ENCODE results near the gene SNCG.
"Not testable (repeated sequence)": the region's sequence is repeated elsewhere in the genome, so short reads cannot be mapped to it uniquely, and the experiment has no call there.

SNCG gene

GRCh38 chr10:86972613-86973380 is 14.4 kb downstream of the SNCG start:
- Mint-ChIP-seq H3K4me1 (ENCODE audit: low read depth) (peaks cover 30% of the 10 kb centered on the region), H3K27ac (peak overlapping the region; percentile 29), H3K36me3 (ENCODE audit: low read depth) (no peaks in the 10 kb centered on the region), H3K27me3 (no peaks in the 10 kb centered on the region), H3K4me3 (no peak overlapping the region), H3K9me3 (no peaks in the 10 kb centered on the region)

- Mint-ChIP-seq H3K4me3 (no peak overlapping the region), H3K4me1 (ENCODE audit: low read depth) (peaks cover 23% of the 10 kb centered on the region), H3K9me3 (no peaks in the 10 kb centered on the region), H3K27ac (no peak overlapping the region), H3K27me3 (no peaks in the 10 kb centered on the region), H3K36me3 (ENCODE audit: low read depth) (no peaks in the 10 kb centered on the region)
Measured at GRCh38 chr10:86974484-86974883, 16.1 kb downstream of the SNCG start.

- Mint-ChIP-seq H3K27ac (no peak overlapping the region), H3K27me3 (no peaks in the 10 kb centered on the region), H3K4me1 (ENCODE audit: low read depth) (peaks cover 9% of the 10 kb centered on the region)
Measured at GRCh38 chr10:86976362-86977056, 18.1 kb downstream of the SNCG start.

GRCh38 chr10:86978457-86978856 is 20.1 kb downstream of the SNCG start:
- H3K4me3 Mint-ChIP-seq; H3K27me3 Mint-ChIP-seq; H3K4me1 Mint-ChIP-seq (ENCODE audit: low read depth); H3K9me3 Mint-ChIP-seq; H3K27ac Mint-ChIP-seq; H3K36me3 Mint-ChIP-seq (ENCODE audit: low read depth): not testable (repeated sequence)

More at GRCh38 chr10:86976362-86977056, 18.1 kb downstream of the SNCG start:
- Mint-ChIP-seq H3K4me3 (no peak overlapping the region), H3K36me3 (ENCODE audit: low read depth) (no peaks in the 10 kb centered on the region), H3K9me3 (no peaks in the 10 kb centered on the region)

GRCh38 chr10:86979296-86979818 is 21.0 kb downstream of the SNCG start:
- Mint-ChIP-seq H3K27me3 (no peaks in the 10 kb centered on the region), H3K4me1 (ENCODE audit: low read depth) (no peaks in the 10 kb centered on the region), H3K36me3 (ENCODE audit: low read depth) (no peaks in the 10 kb centered on the region), H3K27ac (no peak overlapping the region), H3K4me3 (no peak overlapping the region), H3K9me3 (no peaks in the 10 kb centered on the region)

- H3K27ac Mint-ChIP-seq = no peak overlapping the region
- H3K27me3 Mint-ChIP-seq = no peaks in the 10 kb centered on the region
- no peaks in the 10 kb centered on the region for H3K4me1 Mint-ChIP-seq (ENCODE audit: low read depth)
- H3K36me3 Mint-ChIP-seq (ENCODE audit: low read depth) = no peaks in the 10 kb centered on the region
- H3K4me3 Mint-ChIP-seq = no peak overlapping the region
- no peaks in the 10 kb centered on the region for H3K9me3 Mint-ChIP-seq
Measured at GRCh38 chr10:86979977-86980448, 21.6 kb downstream of the SNCG start.

GRCh38 chr10:86981020-86981419 is 22.6 kb downstream of the SNCG start:
- not testable (repeated sequence) for H3K27ac Mint-ChIP-seq, H3K27me3 Mint-ChIP-seq

GRCh38 chr10:86981716-86982115 is 23.3 kb downstream of the SNCG start:
- no peaks in the 10 kb centered on the region for H3K36me3 Mint-ChIP-seq (ENCODE audit: low read depth)
- no peak overlapping the region for H3K4me3 Mint-ChIP-seq
- no peaks in the 10 kb centered on the region for H3K9me3 Mint-ChIP-seq
- no peaks in the 10 kb centered on the region for H3K27me3 Mint-ChIP-seq
- no peaks in the 10 kb centered on the region for H3K4me1 Mint-ChIP-seq (ENCODE audit: low read depth)
- H3K27ac Mint-ChIP-seq = no peak overlapping the region

More at GRCh38 chr10:86981020-86981419, 22.6 kb downstream of the SNCG start:
- not testable (repeated sequence) for H3K36me3 Mint-ChIP-seq (ENCODE audit: low read depth); H3K4me1 Mint-ChIP-seq (ENCODE audit: low read depth); H3K9me3 Mint-ChIP-seq; H3K4me3 Mint-ChIP-seq

GRCh38 chr10:86984498-86984897 is 26.1 kb downstream of the SNCG start:
- not testable (repeated sequence) for H3K27me3 Mint-ChIP-seq

GRCh38 chr10:86988520-86988919 is 30.1 kb downstream of the SNCG start:
- no peak overlapping the region for H3K27ac Mint-ChIP-seq
- H3K36me3 Mint-ChIP-seq (ENCODE audit: low read depth) = no peaks in the 10 kb centered on the region
- peaks cover 14% of the 10 kb centered on the region for H3K27me3 Mint-ChIP-seq
- H3K4me3 Mint-ChIP-seq = no peak overlapping the region
- no peaks in the 10 kb centered on the region for H3K4me1 Mint-ChIP-seq (ENCODE audit: low read depth)
- H3K9me3 Mint-ChIP-seq = no peaks in the 10 kb centered on the region

More at GRCh38 chr10:86984498-86984897, 26.1 kb downstream of the SNCG start:
- H3K4me3 Mint-ChIP-seq; H3K27ac Mint-ChIP-seq; H3K36me3 Mint-ChIP-seq (ENCODE audit: low read depth); H3K4me1 Mint-ChIP-seq (ENCODE audit: low read depth); H3K9me3 Mint-ChIP-seq: not testable (repeated sequence)

- peaks cover 14% of the 10 kb centered on the region for H3K27me3 Mint-ChIP-seq
- not testable (repeated sequence) for H3K36me3 Mint-ChIP-seq (ENCODE audit: low read depth); H3K27ac Mint-ChIP-seq; H3K4me1 Mint-ChIP-seq (ENCODE audit: low read depth); H3K9me3 Mint-ChIP-seq; H3K4me3 Mint-ChIP-seq
Measured at GRCh38 chr10:86991362-86991761, 33.0 kb downstream of the SNCG start.

GRCh38 chr10:86992456-86992855 is 34.1 kb downstream of the SNCG start:
- Mint-ChIP-seq H3K27ac (no peak overlapping the region), H3K4me3 (no peak overlapping the region), H3K9me3 (no peaks in the 10 kb centered on the region), H3K4me1 (ENCODE audit: low read depth) (no peaks in the 10 kb centered on the region), H3K27me3 (peaks cover 14% of the 10 kb centered on the region), H3K36me3 (ENCODE audit: low read depth) (no peaks in the 10 kb centered on the region)

- no peaks in the 10 kb centered on the region for H3K9me3 Mint-ChIP-seq
Measured at GRCh38 chr10:86992929-86993328, 34.5 kb downstream of the SNCG start.

GRCh38 chr10:86999802-87000403 is 41.5 kb downstream of the SNCG start:
- not testable (repeated sequence) for H3K27me3 Mint-ChIP-seq; H3K4me3 Mint-ChIP-seq; H3K36me3 Mint-ChIP-seq (ENCODE audit: low read depth); H3K4me1 Mint-ChIP-seq (ENCODE audit: low read depth); H3K9me3 Mint-ChIP-seq; H3K27ac Mint-ChIP-seq

More at GRCh38 chr10:86992929-86993328, 34.5 kb downstream of the SNCG start:
- no peaks in the 10 kb centered on the region for H3K4me1 Mint-ChIP-seq (ENCODE audit: low read depth)
- H3K27me3 Mint-ChIP-seq = peaks cover 14% of the 10 kb centered on the region
- H3K27ac Mint-ChIP-seq = no peak overlapping the region
- H3K4me3 Mint-ChIP-seq = no peak overlapping the region
- H3K36me3 Mint-ChIP-seq (ENCODE audit: low read depth) = no peaks in the 10 kb centered on the region

- H3K36me3 Mint-ChIP-seq (ENCODE audit: low read depth) = no peaks in the 10 kb centered on the region
- H3K4me3 Mint-ChIP-seq = no peak overlapping the region
- no peak overlapping the region for H3K27ac Mint-ChIP-seq
Measured at GRCh38 chr10:87000491-87000890, 42.1 kb downstream of the SNCG start.

More at GRCh38 chr10:87000491-87000890, 42.1 kb downstream of the SNCG start:
- no peaks in the 10 kb centered on the region for H3K27me3 Mint-ChIP-seq
- no peaks in the 10 kb centered on the region for H3K4me1 Mint-ChIP-seq (ENCODE audit: low read depth)
- H3K9me3 Mint-ChIP-seq = no peaks in the 10 kb centered on the region
